Measurements from ENCODE around the gene NFIB.

The NFIB gene

GRCh38 chr9:14075218-14075617 lies 238.7 kb downstream of the NFIB start:
- no peak for DNase-seq (ENCODE audit: low read depth in 2 of 2)

GRCh38 chr9:14072850-14073249 lies 241.1 kb downstream of the NFIB start:
- no peak for DNase-seq (ENCODE audit: low read depth in 2 of 2)

- DNase-seq (ENCODE audit: low read depth in 2 of 2) = no peak
Observed at GRCh38 chr9:14071484-14071883, 242.5 kb downstream of the NFIB start.

- no peak for DNase-seq (ENCODE audit: low read depth in 2 of 2)
Observed at GRCh38 chr9:14068690-14069089, 245.3 kb downstream of the NFIB start.

- DNase-seq (ENCODE audit: low read depth in 2 of 2) = no peak
Observed at GRCh38 chr9:14066831-14067230, 247.1 kb downstream of the NFIB start.

- DNase-seq (ENCODE audit: low read depth in 2 of 2) = no peak
Observed at GRCh38 chr9:14066032-14066431, 247.9 kb downstream of the NFIB start.

- no peak for DNase-seq (ENCODE audit: low read depth in 2 of 2)
Observed at GRCh38 chr9:14064940-14065339, 249.0 kb downstream of the NFIB start.

- no peak for DNase-seq (ENCODE audit: low read depth in 2 of 2)
Observed at GRCh38 chr9:14063756-14064155, 250.2 kb downstream of the NFIB start.

- DNase-seq (ENCODE audit: low read depth in 2 of 2) = no peak
Observed at GRCh38 chr9:14062586-14063221, 251.2 kb downstream of the NFIB start.

GRCh38 chr9:14061936-14062585 lies 251.9 kb downstream of the NFIB start:
- no peak for DNase-seq (ENCODE audit: low read depth in 2 of 2)

- no peak for DNase-seq (ENCODE audit: low read depth in 2 of 2)
Observed at GRCh38 chr9:14058325-14058688, 255.6 kb downstream of the NFIB start.

- no peak for DNase-seq (ENCODE audit: low read depth in 2 of 2)
Observed at GRCh38 chr9:14057368-14058324, 256.3 kb downstream of the NFIB start.

GRCh38 chr9:14056316-14056861 lies 257.6 kb downstream of the NFIB start:
- no peak for DNase-seq (ENCODE audit: low read depth in 2 of 2)

GRCh38 chr9:14054096-14054495 lies 259.8 kb downstream of the NFIB start:
- no peak for DNase-seq (ENCODE audit: low read depth in 2 of 2)

- DNase-seq (ENCODE audit: low read depth in 2 of 2) = no peak
Observed at GRCh38 chr9:14052359-14052758, 261.6 kb downstream of the NFIB start.

GRCh38 chr9:14051419-14051818 lies 262.5 kb downstream of the NFIB start:
- no peak for DNase-seq (ENCODE audit: low read depth in 2 of 2)

GRCh38 chr9:14043483-14043882 lies 270.5 kb downstream of the NFIB start:
- no peak for DNase-seq (ENCODE audit: low read depth in 2 of 2)

GRCh38 chr9:14037331-14037730 lies 276.6 kb downstream of the NFIB start:
- no peak for DNase-seq (ENCODE audit: low read depth in 2 of 2)

- no peak for DNase-seq (ENCODE audit: low read depth in 2 of 2)
Observed at GRCh38 chr9:14033067-14033466, 280.9 kb downstream of the NFIB start.
